Brain microvascular endothelial cell (primary cell): Measurements from ENCODE around the gene SPZ1.
"Not testable (repeated sequence)": the region's sequence is repeated elsewhere in the genome, so short reads cannot be mapped to it uniquely, and the experiment has no call there.

ENCODE experiments used
- DNase-seq: peaks from one replicate; pipeline ENCODE4 v3.0.0-alpha.2; 2020
- H3K27ac ChIP-seq: fragments of 250-450 bp; sonication (Bioruptor Pico); 2 replicates; pipeline ENCODE4 v1.5.1; 2020; ENCODE audit warnings: mild to moderate bottlenecking, moderate library complexity
- H3K27me3 ChIP-seq: fragments of 250-450 bp; sonication (Bioruptor Pico); replicated peaks from 2 replicates; pipeline ENCODE4 v1.5.1; 2020; ENCODE audit warnings: mild to moderate bottlenecking
- H3K36me3 ChIP-seq: fragments of 250-450 bp; sonication (Bioruptor Pico); replicated peaks from 2 replicates; pipeline ENCODE4 v1.5.1; 2020; ENCODE audit warnings: mild to moderate bottlenecking
- H3K4me3 ChIP-seq: 2 replicates; pipeline ENCODE4 v1.5.1; 2011; ENCODE audit warnings: low read depth, mild to moderate bottlenecking, control low read depth, low read length, moderate library complexity
- CTCF ChIP-seq: IDR thresholded peaks from 2 replicates; pipeline ENCODE4 v1.5.1; 2011; ENCODE audit warnings: low read depth, mild to moderate bottlenecking, moderate library complexity, low read length, control low read depth, inconsistent platforms; ENCODE audit errors: missing control alignments
- in situ Hi-C: cut with HindIII; loops from 2 replicates; pipeline ENCODE4 v1.10.0; 2017; ENCODE audit warnings: low sequenced_read_pairs, low pct_ligation_motif_present

SPZ1 gene

DNA sequence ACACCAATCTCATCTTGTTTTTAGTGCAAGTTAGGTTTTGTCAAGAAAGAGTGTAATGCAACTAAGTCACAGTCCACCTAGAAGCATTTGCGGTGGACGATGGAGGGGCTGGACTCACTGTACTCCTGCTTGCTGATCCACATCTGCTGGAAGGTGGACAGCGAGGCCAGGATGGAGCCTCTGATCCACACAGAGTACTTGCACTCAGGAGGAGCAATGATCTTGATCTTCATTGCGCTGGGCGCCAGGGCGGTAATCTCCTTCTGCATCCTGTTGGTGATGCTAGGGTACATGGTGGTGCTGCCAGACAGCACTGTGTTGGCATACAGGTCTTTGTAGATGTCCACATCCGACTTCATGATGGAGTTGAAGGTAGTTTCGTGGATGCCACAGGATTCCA is 20.2 kb upstream of the SPZ1 start:
- H3K36me3 ChIP-seq = no peaks in the 10 kb centered on the region
- H3K27ac ChIP-seq = no peak overlapping the region
- DNase-seq = no peak
- no peak overlapping the region for H3K4me3 ChIP-seq
- in situ Hi-C loops = no loop called here
- H3K27me3 ChIP-seq = no peaks in the 10 kb centered on the region
- no peak for TF ChIP-seq CTCF

DNA sequence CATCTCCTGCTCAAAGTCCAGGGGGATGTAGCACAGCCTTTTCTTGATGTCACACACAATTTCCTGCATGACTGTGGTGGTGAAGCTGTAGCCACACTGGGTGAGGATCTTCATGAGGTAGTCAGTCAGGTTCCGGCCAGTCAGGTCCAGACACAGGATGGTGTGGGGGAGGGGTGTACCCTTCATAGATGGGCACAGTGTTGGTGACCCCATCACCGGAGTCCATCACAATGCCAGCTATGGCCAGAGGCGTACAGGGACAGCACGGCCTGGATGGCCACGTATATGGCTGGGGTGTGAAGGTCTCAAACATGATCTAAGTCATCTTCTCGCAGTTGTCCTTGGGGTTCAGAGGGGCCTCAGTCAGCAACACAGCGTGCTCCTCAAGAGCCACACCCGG is 19.7 kb upstream of the SPZ1 start:
- no peak for TF ChIP-seq CTCF
- Histone ChIP-seq H3K27me3 (no peaks in the 10 kb centered on the region), H3K36me3 (no peaks in the 10 kb centered on the region), H3K27ac (no peak overlapping the region), H3K4me3 (no peak overlapping the region)
- DNase-seq = no peak
- in situ Hi-C loops = no loop called here

DNA sequence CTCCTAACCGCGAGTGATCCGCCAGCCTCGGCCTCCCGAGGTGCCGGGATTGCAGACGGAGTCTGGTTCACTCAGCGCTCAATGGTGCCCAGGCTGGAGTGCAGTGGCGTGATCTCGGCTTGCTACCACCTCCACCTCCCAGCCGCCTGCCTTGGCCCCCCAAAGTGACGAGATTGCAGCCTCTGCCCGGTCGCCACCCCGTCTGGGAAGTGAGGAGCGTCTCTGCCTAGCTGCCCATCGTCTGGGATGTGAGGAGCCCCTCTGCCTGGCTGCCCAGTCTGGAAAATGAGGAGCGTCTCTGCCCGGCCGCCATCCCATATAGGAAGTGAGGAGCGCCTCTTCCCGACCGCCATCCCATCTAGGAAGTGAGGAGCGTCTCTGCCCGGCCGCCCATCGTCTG is 19.0 kb upstream of the SPZ1 start:
- in situ Hi-C loops, H3K27me3 ChIP-seq, H3K4me3 ChIP-seq, H3K36me3 ChIP-seq, DNase-seq, H3K27ac ChIP-seq: not testable (repeated sequence)

DNA sequence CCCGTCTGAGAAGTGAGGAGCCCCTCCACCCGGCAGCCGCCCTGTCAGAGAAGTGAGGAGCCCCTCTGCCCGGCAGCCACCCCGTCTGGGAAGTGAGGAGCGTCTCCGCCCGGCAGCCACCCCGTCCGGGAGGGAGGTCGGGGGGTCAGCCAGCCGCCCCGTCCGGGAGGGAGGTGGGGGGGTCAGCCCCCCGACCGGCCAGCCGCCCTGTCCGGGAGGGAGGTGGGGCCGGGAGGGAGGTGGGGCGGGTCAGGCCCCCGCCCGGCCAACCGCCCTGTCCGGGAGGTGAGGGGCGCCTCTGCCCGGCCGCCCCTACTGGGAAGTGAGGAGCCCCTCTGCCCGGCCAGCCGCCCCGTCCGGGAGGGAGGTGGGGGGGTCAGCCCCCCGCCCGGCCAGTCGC is 18.5 kb upstream of the SPZ1 start:
- H3K36me3 ChIP-seq, H3K4me3 ChIP-seq, in situ Hi-C loops, H3K27me3 ChIP-seq, H3K27ac ChIP-seq, DNase-seq: not testable (repeated sequence)

DNA sequence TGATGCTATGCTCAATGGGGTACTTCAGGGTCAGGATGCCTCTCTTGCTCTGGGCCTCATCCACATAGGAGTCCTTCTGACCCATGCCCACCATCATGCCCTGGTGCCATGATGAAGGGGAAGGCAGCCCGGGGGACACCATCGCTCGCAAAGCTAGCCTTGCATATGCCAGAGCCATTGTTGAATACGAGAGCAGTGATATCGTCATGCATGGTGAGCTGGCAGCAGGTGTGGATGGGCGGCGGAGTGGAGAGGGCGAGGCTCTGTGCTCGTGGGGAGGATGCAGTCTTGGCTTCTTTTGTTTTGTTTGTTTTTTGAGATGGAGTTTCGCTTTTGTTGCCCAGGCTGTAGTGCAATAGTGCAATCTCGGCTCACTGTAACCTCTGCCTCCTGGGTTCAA is 17.2 kb upstream of the SPZ1 start:
- no peak overlapping the region for H3K27ac ChIP-seq
- no peak overlapping the region for H3K4me3 ChIP-seq
- TF ChIP-seq CTCF = no peak
- H3K27me3 ChIP-seq = no peaks in the 10 kb centered on the region
- no peaks in the 10 kb centered on the region for H3K36me3 ChIP-seq
- no peak for DNase-seq
- in situ Hi-C loops = no loop called here

- no peaks in the 10 kb centered on the region for H3K27me3 ChIP-seq
- no peak overlapping the region for H3K4me3 ChIP-seq
- in situ Hi-C loops = no loop called here
- no peak for TF ChIP-seq CTCF
- no peak for DNase-seq
- H3K27ac ChIP-seq = no peak overlapping the region
- H3K36me3 ChIP-seq = no peaks in the 10 kb centered on the region
Observed at GRCh38 chr5:80308526-80308925, 11.3 kb upstream of the SPZ1 start.

DNA sequence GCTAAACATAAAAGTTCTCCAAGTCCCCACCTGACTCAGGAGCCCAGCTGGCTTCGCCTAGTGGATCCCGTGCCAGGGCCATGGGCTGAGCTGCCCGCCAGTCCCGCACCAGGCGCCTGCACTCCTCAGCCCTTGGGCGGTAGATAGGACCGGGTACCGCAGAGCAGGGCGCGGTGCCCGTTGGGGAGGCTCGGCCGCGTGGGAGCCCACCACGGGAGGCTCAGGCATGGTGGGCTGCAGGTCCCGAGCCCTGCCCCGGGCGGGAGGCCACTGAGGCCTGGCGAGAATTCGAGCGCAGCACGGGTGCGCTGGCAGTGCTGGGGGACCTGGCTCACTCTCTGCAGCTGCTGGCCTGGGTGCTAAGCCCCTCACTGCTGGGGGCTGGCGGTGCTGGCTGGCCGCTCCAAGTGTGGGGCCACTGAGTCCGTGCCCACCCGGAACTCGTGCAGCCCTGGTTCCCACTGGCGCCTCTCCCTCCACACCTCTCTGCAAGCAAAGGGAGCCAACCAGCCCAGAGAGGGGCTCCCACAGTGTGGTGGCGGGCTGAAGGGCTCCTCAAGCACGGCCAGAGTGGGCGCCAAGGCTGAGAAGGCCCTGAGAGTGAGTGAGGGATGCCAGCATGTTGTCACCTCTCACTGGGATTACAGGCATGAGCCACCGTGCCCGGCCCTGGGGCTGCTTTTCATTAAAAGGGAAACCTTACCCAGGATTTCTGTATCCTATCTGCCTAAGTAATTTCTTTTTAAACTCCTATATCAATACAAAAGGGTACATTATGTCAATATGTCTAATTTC is 9.7 kb upstream of the SPZ1 start:
- no peak for DNase-seq
- in situ Hi-C loops = no loop called here
- no peak for TF ChIP-seq CTCF
- no peaks in the 10 kb centered on the region for H3K36me3 ChIP-seq
- H3K27me3 ChIP-seq = no peaks in the 10 kb centered on the region
- no peak overlapping the region for H3K27ac ChIP-seq
- H3K4me3 ChIP-seq = no peak overlapping the region
